Activated CD4-positive, alpha-beta T cell treated with anti-CD3 and anti-CD28 coated beads for 36 hours (primary cell): ENCODE measurements around the gene PDGFB. TPM values are rescaled to one million over a fixed set of nuclear protein-coding genes. Genes with fewer than 3 reads are reported as not detected.

Experiments used
- ATAC-seq: fragments of 200-7000 bp; cut with Tn5 transposase; one replicate; pipeline ENCODE4 v1.10.0; 2021; ENCODE audit warnings: mild to moderate bottlenecking, moderate library complexity
- CTCF ChIA-PET: fragments of 350-600 bp; sonication (Branson Sonifier 250); formaldehyde crosslinking; loops from one replicate; lab custom pipeline; 2021; ENCODE audit warnings: antibody characterized with exemption; lab: Charles Lee
- POLR2A ChIA-PET: fragments of 350-600 bp; sonication (Branson Sonifier 250); formaldehyde crosslinking; loops from one replicate; lab custom pipeline; 2021; ENCODE audit warnings: antibody characterized with exemption, inconsistent platforms; lab: Charles Lee
- DNase-seq: peaks from one replicate; pipeline ENCODE4 v3.0.0-alpha.2; 2020
- H3K27ac Mint-ChIP-seq: one replicate; pipeline ENCODE4 v1.8.0; 2021; ENCODE audit warnings: mixed read lengths
- H3K27me3 Mint-ChIP-seq: one replicate; pipeline ENCODE4 v1.8.0; 2021; ENCODE audit warnings: mixed read lengths
- H3K36me3 Mint-ChIP-seq: one replicate; pipeline ENCODE4 v1.8.0; 2021; ENCODE audit warnings: low read depth, mixed read lengths
- H3K4me1 Mint-ChIP-seq: one replicate; pipeline ENCODE4 v1.8.0; 2021; ENCODE audit warnings: mixed read lengths
- H3K4me3 Mint-ChIP-seq: one replicate; pipeline ENCODE4 v1.8.0; 2021; ENCODE audit warnings: mild to moderate bottlenecking, moderate library complexity, mixed read lengths
- H3K9me3 Mint-ChIP-seq: one replicate; pipeline ENCODE4 v1.8.0; 2021; ENCODE audit warnings: low read depth, mixed read lengths
- intact Hi-C, 2 experiments: fragments of 100-400 bp; cut with DNase I in 1 of 2; cut with micrococcal nuclease in 1 of 2; formaldehyde crosslinking; loops; one replicate each; pipeline versions ENCODE4 v1.14.2 to v1.15.1; 2022 to 2024; cut with DNase I, micrococcal nuclease
- total RNA-seq, 2 experiments: library from RNA; stranded (reverse); gene quantifications; one replicate each; pipeline ENCODE4 v1.2.3, GENCODE V29; 2021

Gene PDGFB
- total RNA-seq, 2 experiments from 2014 or later, result 2.5 to 3.4 TPM

DNA sequence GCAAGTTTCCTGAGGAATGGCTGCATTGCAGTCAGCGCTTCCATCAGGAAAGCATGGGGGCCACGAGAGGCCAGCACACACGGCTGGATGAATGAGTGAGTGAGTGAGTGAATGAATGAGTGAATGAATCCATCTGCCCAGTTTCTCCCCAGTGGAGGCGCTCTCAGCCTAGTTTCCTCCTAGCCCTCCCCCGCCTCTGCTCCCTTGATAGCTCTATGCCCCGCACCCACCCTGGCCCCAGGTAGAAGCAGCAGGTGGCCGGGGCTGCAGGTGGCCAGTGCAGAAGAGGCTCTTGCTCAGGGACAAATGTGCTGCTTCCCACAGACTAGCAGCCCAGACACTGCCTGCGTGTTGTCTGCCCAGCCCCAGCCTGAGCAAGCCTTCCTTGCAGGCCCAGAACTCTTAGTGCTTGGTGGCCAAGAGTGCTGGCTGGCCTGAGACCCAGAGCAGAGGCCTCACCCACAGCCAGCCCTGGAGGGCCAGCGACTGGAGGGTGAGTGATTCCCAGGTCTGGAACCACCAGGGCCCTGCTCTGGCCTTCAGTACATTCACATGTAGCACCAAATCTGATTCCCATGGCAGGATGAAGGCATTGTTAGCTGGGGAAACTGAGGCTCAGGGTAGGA, 31.1 kb upstream of the PDGFB start:
- H3K27me3 Mint-ChIP-seq, result peaks cover 8% of the 10 kb centered on the region
- DNase-seq, result no peak
- ATAC-seq, result no peak
- H3K4me3 Mint-ChIP-seq, result no peak overlapping the region
- H3K27ac Mint-ChIP-seq, result no peak overlapping the region
- no peaks in the 10 kb centered on the region for H3K4me1 Mint-ChIP-seq
- intact Hi-C loops, result no loop called here
- ChIA-PET CTCF (no interaction called here), POLR2A (no interaction called here)
- H3K9me3 Mint-ChIP-seq, result peaks cover 6% of the 10 kb centered on the region
- no peaks in the 10 kb centered on the region for H3K36me3 Mint-ChIP-seq

DNA sequence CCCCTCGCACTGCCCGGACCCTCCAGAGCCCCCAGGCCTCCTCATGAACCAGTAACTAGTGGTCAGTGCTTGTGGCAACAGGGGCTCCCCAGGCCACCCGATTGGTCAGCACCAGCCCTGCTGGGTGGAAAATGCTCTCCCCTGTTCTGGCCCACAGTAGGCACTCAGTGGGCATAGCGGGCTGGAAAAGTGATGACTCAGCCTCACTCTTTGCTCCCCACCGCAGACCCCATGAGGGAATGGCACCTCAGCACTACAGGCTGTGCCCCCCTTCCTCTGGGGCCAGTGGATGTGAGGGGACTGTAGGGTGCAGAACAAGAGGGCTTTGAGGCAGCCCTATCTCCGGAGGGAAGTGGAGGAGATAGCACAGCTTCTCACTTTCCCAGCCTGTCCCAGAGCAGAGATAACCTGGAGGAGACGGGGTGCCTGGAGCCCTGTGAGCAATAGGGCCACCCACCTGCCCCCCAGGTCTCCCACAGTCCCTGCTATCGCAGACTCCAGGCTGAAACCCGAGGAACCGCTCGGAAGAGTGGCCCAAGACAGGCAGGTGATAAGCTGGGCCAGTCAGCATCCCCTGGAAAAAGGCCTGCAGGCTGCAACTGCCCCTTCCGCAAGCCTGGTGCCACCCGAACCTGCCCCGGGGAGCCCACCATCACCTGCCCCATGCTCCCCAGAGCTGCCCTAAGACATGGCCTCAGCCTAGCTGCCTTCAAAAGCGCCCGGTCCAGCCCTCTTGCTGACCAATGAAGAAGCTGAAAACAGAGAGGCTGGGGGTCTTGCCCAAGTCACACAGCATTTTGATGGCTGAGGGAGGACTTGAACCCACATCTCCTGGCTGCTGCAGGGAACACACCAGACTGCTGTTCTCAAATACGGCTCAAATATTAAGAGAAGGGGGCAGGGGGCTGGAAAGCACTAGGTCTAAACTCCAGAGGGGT, 29.4 kb upstream of the PDGFB start:
- intact Hi-C loops, result no loop called here
- CTCF ChIA-PET, result no interaction called here
- no peak for DNase-seq

DNA sequence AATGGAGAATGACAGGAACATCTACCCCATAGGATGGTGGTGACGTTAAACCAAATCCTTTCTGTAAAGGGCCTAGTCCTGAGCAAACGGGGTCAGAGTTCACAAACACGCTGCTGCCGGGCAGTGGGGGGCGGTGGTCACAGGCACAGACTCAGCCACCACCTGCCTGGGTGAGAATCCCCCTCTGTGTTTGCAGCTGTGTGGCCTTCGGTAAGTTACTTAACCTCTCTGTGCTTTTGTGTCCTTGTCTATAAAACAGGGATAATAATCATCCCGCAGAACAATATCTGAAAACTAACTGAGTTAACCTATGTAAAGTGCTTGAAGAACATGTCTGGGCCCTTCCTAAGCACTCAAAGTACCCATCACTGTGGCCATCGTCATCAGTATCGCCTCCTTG, 26.0 kb upstream of the PDGFB start:
- ATAC-seq (no peak), DNase-seq (no peak)
- ChIA-PET CTCF (no interaction called here), POLR2A (no interaction called here)
- Mint-ChIP-seq H3K27ac (no peak overlapping the region), H3K27me3 (peaks cover 2% of the 10 kb centered on the region), H3K9me3 (no peaks in the 10 kb centered on the region), H3K4me3 (no peak overlapping the region), H3K4me1 (peaks cover 10% of the 10 kb centered on the region), H3K36me3 (no peaks in the 10 kb centered on the region)
- intact Hi-C loops, result no loop called here

More for the DNA sequence above, 29.4 kb upstream of the PDGFB start:
- H3K27me3 Mint-ChIP-seq, result peaks cover 8% of the 10 kb centered on the region
- no peaks in the 10 kb centered on the region for H3K36me3 Mint-ChIP-seq
- ATAC-seq, result no peak
- H3K4me3 Mint-ChIP-seq, result no peak overlapping the region
- no peak overlapping the region for H3K27ac Mint-ChIP-seq
- no peaks in the 10 kb centered on the region for H3K4me1 Mint-ChIP-seq
- POLR2A ChIA-PET, result no interaction called here
- peaks cover 6% of the 10 kb centered on the region for H3K9me3 Mint-ChIP-seq

DNA sequence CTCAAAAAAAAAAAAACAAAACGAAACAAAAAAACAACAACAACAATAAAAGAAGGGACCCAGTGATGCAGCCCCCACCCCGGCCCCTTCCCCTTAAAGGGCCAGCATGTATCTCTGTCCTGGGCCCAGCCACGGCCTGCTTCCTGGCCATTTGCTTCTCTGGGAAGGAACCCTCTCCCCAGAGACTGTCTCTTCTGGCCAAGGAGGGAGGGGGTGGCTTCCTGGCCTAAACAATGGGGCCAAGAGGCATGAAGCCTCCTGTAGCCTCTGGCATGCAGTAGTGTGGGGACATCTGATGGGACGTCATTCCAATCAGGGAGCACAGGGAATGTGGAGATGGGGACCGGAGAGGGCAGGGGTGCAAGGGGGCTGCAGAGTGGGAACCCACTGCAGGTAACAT, 25.5 kb upstream of the PDGFB start:
- no peak overlapping the region for H3K4me3 Mint-ChIP-seq
- POLR2A ChIA-PET, result no interaction called here
- no peaks in the 10 kb centered on the region for H3K36me3 Mint-ChIP-seq
- no peaks in the 10 kb centered on the region for H3K27me3 Mint-ChIP-seq
- H3K27ac Mint-ChIP-seq, result no peak overlapping the region
- no peak for ATAC-seq
- intact Hi-C loops, result no loop called here
- no peaks in the 10 kb centered on the region for H3K9me3 Mint-ChIP-seq
- H3K4me1 Mint-ChIP-seq, result peaks cover 13% of the 10 kb centered on the region
- CTCF ChIA-PET, result no interaction called here
- DNase-seq, result no peak

DNA sequence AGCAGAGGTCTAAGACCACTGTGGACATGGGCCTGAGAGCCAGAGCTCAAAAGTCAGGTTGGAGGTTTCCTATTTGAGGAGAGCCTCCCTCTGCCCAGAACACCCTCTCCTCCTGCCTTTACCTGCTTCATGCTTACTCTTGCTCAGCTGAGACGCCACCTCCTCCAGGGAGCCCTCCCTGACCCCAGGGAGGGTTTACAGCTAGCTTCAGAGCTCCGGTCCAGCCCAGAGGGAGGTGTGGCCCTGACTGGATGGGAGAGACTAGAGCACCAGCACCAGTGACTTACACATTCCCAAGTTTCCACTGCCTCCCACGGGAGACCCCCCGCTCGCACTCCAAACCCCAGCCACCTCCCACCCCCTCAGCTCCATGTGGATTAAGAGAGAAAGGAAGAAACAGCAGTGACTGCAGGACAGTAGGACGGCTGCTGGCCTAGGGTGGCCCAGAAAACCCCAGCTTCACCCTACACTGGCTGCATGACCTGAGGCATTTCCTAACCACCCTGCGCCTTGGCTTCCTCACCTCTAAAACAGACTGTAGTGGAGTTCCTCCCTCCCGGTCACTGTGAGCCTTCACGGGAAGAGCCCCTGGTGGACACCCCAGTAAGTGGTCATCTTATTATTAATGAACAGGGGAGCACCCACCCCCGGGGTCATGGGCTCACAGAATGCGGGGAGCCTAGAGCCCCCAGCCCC, 24.5 kb upstream of the PDGFB start:
- H3K4me3 Mint-ChIP-seq, result no peak overlapping the region
- H3K27ac Mint-ChIP-seq, result no peak overlapping the region
- ChIA-PET POLR2A (interaction anchor here (0.6 kb wide), 1 partner anchor 1493 kb away, joined by 6 read pairs; no protein-coding TSS in a partner anchor), CTCF (no interaction called here)
- H3K9me3 Mint-ChIP-seq, result no peaks in the 10 kb centered on the region
- peaks cover 14% of the 10 kb centered on the region for H3K4me1 Mint-ChIP-seq
- DNase-seq (no peak), ATAC-seq (no peak)
- H3K27me3 Mint-ChIP-seq, result peaks cover 2% of the 10 kb centered on the region
- intact Hi-C loops, result no loop called here
- H3K36me3 Mint-ChIP-seq, result no peaks in the 10 kb centered on the region

DNA sequence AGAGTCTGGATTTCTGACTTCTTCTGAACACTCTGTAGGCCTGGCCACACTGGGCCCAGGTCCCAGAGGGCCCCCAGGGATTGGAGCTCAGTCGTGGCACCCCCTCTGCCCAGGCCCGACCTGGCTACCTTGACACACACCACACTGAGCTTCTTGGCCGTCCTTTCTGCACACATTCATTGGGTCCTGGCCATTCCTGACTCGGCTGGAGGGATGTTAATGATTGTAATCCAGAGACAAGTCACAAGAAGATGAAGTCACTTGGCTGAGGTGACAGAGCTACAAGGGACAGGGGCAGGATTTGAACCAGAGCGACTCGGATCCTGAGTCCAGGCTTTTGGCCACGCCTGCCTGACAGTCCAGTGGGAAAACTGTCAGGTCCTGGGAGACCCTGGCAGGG, 23.9 kb upstream of the PDGFB start:
- H3K4me3 Mint-ChIP-seq, result no peak overlapping the region
- H3K27me3 Mint-ChIP-seq, result peaks cover 7% of the 10 kb centered on the region
- POLR2A ChIA-PET, result interaction anchor here (0.6 kb wide), 2 partner anchors 41 to 1493 kb away, joined by 5 to 6 read pairs; no protein-coding TSS in a partner anchor
- intact Hi-C loops, result no loop called here
- ATAC-seq, result no peak
- no peaks in the 10 kb centered on the region for H3K36me3 Mint-ChIP-seq
- CTCF ChIA-PET, result no interaction called here
- no peak for DNase-seq
- H3K9me3 Mint-ChIP-seq, result no peaks in the 10 kb centered on the region
- H3K4me1 Mint-ChIP-seq, result peaks cover 18% of the 10 kb centered on the region
- no peak overlapping the region for H3K27ac Mint-ChIP-seq

DNA sequence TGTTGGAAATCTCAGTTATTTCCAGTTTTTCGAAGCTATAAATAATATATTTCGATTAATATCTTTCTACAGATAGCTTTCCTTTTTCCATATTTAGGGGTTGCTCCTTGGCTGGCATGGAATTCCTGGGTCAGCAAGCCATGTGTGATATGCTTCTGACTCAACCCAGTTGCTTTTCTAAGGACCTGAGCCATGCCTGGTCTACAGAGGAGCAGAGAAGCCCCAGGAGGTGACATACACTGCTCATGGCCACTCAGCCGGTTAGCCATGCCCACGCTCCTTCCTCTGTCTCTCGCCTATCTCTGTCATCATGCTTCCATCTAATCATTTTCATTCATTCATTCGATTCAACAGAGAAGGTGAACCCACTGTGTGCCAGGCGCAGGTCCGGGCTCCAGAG, 23.2 kb upstream of the PDGFB start:
- intact Hi-C loops, result no loop called here
- Mint-ChIP-seq H3K27ac (no peak overlapping the region), H3K4me1 (peaks cover 18% of the 10 kb centered on the region), H3K9me3 (no peaks in the 10 kb centered on the region), H3K4me3 (no peak overlapping the region), H3K36me3 (no peaks in the 10 kb centered on the region), H3K27me3 (peaks cover 7% of the 10 kb centered on the region)
- ChIA-PET CTCF (no interaction called here), POLR2A (interaction anchor here (0.6 kb wide), 1 partner anchor 42 kb away, joined by 5 read pairs; no protein-coding TSS in a partner anchor)
- ATAC-seq, result no peak
- DNase-seq, result no peak

DNA sequence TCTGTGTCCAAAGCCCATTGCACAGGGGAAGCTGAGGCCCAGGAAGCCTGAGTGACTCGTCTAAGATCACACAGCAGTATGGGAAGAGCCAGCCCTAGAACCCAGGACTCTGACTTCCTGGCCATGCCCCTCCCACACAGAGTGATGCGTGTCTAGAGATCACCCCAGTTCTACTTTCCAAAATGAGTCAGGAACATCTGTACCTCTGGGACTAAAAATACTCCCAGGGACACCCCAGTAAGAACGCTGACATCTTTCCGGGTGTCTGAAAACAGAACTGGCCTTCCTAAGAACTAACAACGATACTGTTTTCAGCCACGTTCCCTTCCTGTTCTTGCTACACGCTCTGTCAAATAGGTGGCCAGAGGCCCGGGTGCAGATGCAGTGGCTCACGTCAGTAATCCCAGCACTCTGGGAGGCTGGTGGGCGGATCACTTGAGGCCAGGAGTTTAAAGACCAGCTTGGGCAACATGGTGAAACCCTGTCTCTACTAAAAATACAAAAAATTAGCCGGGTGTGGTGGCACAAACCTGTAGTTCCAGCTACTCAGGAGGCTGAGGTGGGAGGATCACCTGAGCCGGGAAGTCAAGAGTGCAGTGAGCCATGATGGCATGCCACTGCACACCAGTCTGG, 21.7 kb upstream of the PDGFB start:
- Mint-ChIP-seq H3K4me1 (peaks cover 18% of the 10 kb centered on the region), H3K9me3 (peaks cover 7% of the 10 kb centered on the region), H3K27ac (peak overlapping the region; percentile 78), H3K36me3 (peaks cover 2% of the 10 kb centered on the region), H3K4me3 (no peak overlapping the region), H3K27me3 (peaks cover 7% of the 10 kb centered on the region)
- DNase-seq, result peak; percentile 79
- ChIA-PET POLR2A (no interaction called here), CTCF (no interaction called here)
- intact Hi-C loops, result no loop called here
- peak; percentile 96 for ATAC-seq

DNA sequence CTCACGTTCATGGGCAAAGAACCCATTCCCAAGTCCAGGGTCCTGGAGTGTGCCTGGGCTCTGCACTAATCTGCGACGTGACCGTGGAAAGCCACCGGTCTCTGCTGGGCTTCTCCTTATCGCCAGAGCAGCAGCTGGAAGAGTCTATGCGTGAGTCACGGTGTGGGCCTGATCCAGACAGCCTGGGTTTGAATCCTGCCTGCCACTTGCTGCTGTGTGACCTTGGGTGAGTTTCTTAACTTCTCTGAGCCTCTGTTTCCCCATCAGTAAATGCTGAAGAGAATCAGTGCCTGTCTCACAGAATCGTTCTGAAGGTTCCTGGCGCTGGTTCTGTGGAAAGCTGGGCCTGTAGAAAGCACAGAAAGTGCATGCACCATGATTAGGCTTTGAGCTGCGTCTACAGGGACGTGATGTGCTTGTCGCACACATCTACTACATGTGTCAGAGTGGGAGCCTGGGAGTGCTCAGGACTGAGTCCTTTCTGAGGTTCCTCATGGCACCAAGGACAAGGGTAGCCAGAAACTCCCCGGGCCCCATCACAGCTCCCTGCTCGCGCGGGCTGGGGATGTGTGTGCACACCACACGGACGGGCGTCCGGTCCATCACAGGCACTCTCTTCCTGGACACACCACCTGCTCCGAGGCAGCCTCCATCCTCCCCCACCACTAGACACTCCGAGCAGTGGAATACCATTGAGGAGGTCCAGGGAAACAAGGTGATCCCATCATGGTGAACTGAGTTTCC, 20.5 kb upstream of the PDGFB start:
- H3K27me3 Mint-ChIP-seq, result peaks cover 7% of the 10 kb centered on the region
- peak overlapping the region; percentile 42 for H3K27ac Mint-ChIP-seq
- no peak for DNase-seq
- ATAC-seq, result no peak
- intact Hi-C loops, result no loop called here
- H3K4me3 Mint-ChIP-seq, result no peak overlapping the region
- H3K9me3 Mint-ChIP-seq, result peaks cover 11% of the 10 kb centered on the region
- H3K4me1 Mint-ChIP-seq, result peaks cover 18% of the 10 kb centered on the region
- peaks cover 2% of the 10 kb centered on the region for H3K36me3 Mint-ChIP-seq
- ChIA-PET CTCF (no interaction called here), POLR2A (no interaction called here)

DNA sequence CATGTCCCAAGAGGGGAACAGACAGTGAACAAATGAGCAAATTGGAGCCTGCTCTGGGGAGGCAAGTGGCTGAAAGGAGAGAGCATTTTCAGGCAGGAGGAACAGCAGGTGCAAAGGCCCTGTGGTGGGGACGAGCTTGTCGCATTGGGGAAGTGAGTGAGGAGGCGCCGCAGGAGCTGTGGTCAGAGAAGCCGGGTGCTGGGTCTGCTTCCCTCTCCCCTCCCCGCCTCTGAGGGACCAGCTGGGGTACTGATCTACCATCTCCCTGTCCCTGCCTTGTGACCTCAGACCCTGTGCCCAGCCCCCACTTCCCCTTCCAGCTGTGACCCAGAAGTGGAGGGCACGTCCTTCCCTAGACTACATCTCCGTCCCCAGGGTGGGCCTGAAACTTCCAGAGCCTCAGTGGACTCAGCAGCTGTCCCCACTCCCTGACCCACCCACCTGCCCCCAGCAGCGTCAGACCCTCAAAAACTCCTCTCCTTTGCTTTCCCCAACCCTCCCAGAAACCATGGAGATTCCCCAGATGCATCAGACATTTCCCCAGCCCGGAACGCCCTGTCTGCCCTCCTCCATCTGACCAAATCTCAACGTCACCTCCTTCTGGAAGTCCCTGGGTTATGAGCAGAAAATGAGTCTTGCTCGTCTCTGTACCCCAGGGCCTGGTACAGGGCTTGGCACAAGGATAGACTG, 19.7 kb upstream of the PDGFB start:
- Mint-ChIP-seq H3K36me3 (peaks cover 2% of the 10 kb centered on the region), H3K9me3 (peaks cover 11% of the 10 kb centered on the region), H3K27me3 (peaks cover 7% of the 10 kb centered on the region), H3K4me1 (peaks cover 18% of the 10 kb centered on the region), H3K27ac (peak overlapping the region; percentile 55), H3K4me3 (no peak overlapping the region)
- CTCF ChIA-PET, result no interaction called here
- ATAC-seq (no peak), DNase-seq (no peak)
- POLR2A ChIA-PET, result interaction anchor here (0.6 kb wide), 1 partner anchor 23 kb away, joined by 3 read pairs; no protein-coding TSS in a partner anchor
- intact Hi-C loops, result no loop called here
